ENCODE data around the gene CA5A. TPM values are rescaled to one million over a fixed set of nuclear protein-coding genes. Genes with fewer than 3 reads are reported as not detected.
"Not testable (repeated sequence)": the region's sequence is repeated elsewhere in the genome, so short reads cannot be mapped to it uniquely, and the experiment has no call there.

Gene CA5A
- total RNA-seq, 4 donors from 2014 or later: not detected

DNA sequence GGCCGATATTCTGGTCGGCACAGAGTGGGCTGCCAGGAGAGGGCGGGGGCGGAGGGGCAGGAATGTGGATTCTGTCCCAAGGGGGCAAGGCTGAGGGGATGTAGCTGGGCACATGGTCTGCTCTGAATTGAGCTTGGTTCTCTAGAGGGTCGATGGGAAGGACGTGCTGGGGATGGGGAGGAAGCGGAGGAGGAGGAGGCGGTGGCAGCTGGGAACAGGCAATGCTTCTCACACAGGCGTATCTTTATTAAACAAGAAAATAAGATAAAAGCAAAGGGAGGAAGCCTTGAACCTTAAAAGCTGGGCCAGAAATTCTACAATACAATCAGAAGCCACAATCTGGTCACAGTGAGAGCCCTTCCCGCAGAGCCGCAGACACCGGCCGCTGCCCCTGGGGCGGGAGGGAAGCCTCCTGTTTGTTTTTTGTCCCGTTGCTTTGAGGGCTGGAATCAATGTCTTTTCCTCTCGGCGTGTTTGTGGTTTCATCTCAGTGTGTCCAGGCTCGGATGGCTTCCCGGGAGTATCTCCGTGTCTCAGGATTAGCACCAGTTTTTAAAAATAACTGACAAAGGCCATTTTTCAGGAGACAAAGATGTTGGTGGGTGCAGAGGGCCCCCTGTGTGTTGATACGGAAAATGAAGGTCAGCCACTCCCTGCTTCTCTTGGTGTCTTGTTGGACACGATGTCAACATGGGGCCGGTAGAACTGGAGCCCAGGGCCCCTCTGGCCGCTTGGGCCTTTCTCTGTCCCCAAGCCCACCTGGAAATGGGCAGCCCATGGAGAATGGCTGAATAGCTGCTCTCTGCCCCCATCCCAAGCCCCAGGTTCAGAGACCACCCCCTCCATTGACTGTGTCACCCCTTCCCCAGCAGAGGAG is 54.8 kb downstream of the CA5A start:
- in situ Hi-C loops (cut with MboI; ENCODE audit: low sequenced_read_pairs in 4 of 4) (loop anchor here in 1 of 4 donors (25.0 kb wide), 1 partner anchor 94 kb away; no protein-coding TSS in a partner anchor), intact Hi-C loops (cut with DNase I; ENCODE audit: low total_unique reads) (no loop called here)
- H3K4me3 ChIP-seq: no peak overlapping the region
- no peaks in the 10 kb centered on the region for H3K4me1 ChIP-seq
- H3K9me3 ChIP-seq: no peaks in the 10 kb centered on the region
- no peaks in the 10 kb centered on the region for H3K36me3 ChIP-seq
- TF ChIP-seq POLR2A (IDR thresholded peaks at IDR 0.05): no peak
- TF ChIP-seq, protein P1, sequence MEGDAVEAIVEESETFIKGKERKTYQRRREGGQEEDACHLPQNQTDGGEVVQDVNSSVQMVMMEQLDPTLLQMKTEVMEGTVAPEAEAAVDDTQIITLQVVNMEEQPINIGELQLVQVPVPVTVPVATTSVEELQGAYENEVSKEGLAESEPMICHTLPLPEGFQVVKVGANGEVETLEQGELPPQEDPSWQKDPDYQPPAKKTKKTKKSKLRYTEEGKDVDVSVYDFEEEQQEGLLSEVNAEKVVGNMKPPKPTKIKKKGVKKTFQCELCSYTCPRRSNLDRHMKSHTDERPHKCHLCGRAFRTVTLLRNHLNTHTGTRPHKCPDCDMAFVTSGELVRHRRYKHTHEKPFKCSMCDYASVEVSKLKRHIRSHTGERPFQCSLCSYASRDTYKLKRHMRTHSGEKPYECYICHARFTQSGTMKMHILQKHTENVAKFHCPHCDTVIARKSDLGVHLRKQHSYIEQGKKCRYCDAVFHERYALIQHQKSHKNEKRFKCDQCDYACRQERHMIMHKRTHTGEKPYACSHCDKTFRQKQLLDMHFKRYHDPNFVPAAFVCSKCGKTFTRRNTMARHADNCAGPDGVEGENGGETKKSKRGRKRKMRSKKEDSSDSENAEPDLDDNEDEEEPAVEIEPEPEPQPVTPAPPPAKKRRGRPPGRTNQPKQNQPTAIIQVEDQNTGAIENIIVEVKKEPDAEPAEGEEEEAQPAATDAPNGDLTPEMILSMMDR (IDR thresholded peaks at IDR 0.05 in 4 of 5, conservative IDR thresholded peaks at IDR 0.05 in 1 of 5): no peak
- no peak overlapping the region for H3K27ac ChIP-seq
- DNase-seq (no peak), ATAC-seq (no peak)
- H3K27me3 ChIP-seq: no peaks in the 10 kb centered on the region

DNA sequence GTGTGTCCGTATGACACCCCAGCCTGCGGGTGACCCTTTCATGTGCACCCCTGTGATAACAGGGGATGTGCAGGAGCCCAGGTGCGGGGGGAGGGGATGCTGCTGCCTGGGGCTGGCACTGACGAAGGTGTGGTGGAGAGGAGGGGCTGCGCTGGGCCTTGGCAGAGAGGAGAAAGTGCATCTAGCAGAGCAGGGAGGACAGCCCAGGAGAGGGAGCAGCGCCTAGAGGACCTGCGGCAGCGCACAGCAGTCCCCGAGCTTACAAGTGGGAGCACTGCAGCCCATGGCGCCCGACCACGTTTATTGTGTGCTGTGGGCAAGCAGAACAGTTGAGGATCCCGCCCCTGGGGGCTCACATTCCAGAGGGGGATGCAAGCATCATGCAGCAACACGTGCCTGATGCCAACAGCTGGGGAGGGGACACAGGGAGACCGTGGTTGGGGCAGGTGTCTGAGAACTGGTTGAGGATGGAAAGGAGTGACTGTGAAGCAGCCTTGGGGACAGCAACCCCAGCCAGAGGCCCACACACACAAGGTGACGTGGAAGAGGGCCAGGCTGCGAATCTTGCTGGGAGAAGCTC is 56.1 kb downstream of the CA5A start:
- Histone ChIP-seq H3K27ac (no peak overlapping the region), H3K9me3 (no peaks in the 10 kb centered on the region), H3K4me1 (no peaks in the 10 kb centered on the region), H3K4me3 (no peak overlapping the region), H3K36me3 (no peaks in the 10 kb centered on the region), H3K27me3 (no peaks in the 10 kb centered on the region)
- no peak for DNase-seq
- no peak for ATAC-seq
- intact Hi-C loops (cut with DNase I; ENCODE audit: low total_unique reads): no loop called here
- in situ Hi-C loops (cut with MboI; ENCODE audit: low sequenced_read_pairs in 4 of 4): loop anchor here in 1 of 4 donors (25.0 kb wide), 1 partner anchor 93 kb away; no protein-coding TSS in a partner anchor
- TF ChIP-seq, protein P1 (IDR thresholded peaks at IDR 0.05 in 4 of 5, conservative IDR thresholded peaks at IDR 0.05 in 1 of 5): no peak
- TF ChIP-seq POLR2A (IDR thresholded peaks at IDR 0.05): no peak

DNA sequence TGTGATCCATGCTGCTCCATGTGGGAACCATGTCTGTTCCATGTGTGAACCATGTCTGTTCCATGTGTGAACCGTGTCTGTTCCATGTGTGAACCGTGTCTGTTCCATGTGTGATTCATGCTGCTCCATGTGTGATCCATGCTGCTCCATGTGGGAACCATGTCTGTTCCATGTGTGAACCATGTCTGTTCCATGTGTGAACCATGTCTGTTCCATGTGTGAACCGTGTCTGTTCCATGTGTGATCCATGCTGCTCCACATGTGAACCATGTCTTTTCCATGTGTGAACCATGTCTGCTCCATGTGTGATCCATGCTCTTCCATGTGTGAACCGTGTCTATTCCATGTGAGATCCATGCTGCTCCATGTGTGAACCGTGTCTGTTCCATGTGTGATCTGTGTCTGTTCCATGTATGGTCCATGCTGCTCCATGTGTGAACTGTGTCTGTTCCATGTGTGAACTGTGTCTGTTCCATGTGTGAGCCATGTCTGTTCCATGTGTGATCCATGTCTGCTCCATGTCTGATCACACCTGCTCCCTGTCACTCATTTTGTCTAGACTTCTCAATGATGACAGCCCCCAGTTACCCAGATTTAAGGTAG is 56.8 kb downstream of the CA5A start:
- H3K9me3 ChIP-seq; H3K36me3 ChIP-seq; ATAC-seq; H3K27me3 ChIP-seq; H3K27ac ChIP-seq; H3K4me1 ChIP-seq; intact Hi-C loops (cut with DNase I; ENCODE audit: low total_unique reads); DNase-seq; H3K4me3 ChIP-seq: not testable (repeated sequence)
- in situ Hi-C loops (cut with MboI; ENCODE audit: low sequenced_read_pairs in 4 of 4): loop anchor here in 3 of 4 donors (10.0 to 25.0 kb wide), 3 partner anchors 92 to 105 kb away; no protein-coding TSS in a partner anchor

DNA sequence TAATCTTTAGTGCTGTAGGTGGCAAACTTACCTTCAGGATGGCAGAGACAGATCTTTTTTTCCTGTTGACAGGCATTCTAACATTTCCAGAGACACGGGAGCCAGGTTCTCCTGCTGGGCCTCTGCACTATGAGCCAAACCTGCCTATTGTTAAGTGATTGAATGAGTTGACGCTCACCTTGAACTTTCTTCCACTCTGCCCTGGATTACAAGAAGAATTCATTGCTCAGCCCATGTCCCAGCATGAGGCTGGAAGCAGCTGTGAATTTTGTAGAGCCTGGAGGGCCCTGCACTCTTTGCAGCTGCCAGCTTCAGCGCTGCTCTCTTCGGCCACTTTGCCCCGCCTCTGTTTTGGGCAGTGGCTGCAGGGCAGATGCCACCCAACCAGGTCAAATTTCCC is 57.6 kb downstream of the CA5A start:
- Histone ChIP-seq H3K36me3 (no peaks in the 10 kb centered on the region), H3K27me3 (no peaks in the 10 kb centered on the region), H3K4me3 (no peak overlapping the region), H3K4me1 (no peaks in the 10 kb centered on the region), H3K9me3 (no peaks in the 10 kb centered on the region), H3K27ac (no peak overlapping the region)
- ATAC-seq (no peak), DNase-seq (no peak)
- intact Hi-C loops (cut with DNase I; ENCODE audit: low total_unique reads) (no loop called here), in situ Hi-C loops (cut with MboI; ENCODE audit: low sequenced_read_pairs in 4 of 4) (loop anchor here in 3 of 4 donors (10.0 to 25.0 kb wide), 3 partner anchors 91 to 104 kb away; no protein-coding TSS in a partner anchor)
- TF ChIP-seq, protein P1 (IDR thresholded peaks at IDR 0.05 in 4 of 5, conservative IDR thresholded peaks at IDR 0.05 in 1 of 5): no peak
- no peak for TF ChIP-seq POLR2A (IDR thresholded peaks at IDR 0.05)

All from gastrocnemius medialis (tissue), 4 donors.